HEK293 (cell line): ENCODE measurements around the gene SFN.
"Not testable (repeated sequence)": the region's sequence is repeated elsewhere in the genome, so short reads cannot be mapped to it uniquely, and the experiment has no call there.

Experiments used
- KLF16 ChIP-seq: fragments of 450-650 bp; formaldehyde crosslinking; IDR thresholded peaks from 2 replicates; pipeline ENCODE4 v1.5.1; 2017; ENCODE audit warnings: missing biosample characterization, missing genetic modification characterization
- PATZ1 ChIP-seq: fragments of 450-650 bp; formaldehyde crosslinking; IDR thresholded peaks from 2 replicates; pipeline ENCODE4 v1.5.1; 2016; ENCODE audit warnings: missing biosample characterization, missing genetic modification characterization
- ZFP3 ChIP-seq: fragments of 450-650 bp; formaldehyde crosslinking; IDR thresholded peaks from 2 replicates; pipeline ENCODE4 v1.5.1; 2016; ENCODE audit warnings: low read depth, missing biosample characterization, missing genetic modification characterization
- ZNF239 ChIP-seq: fragments of 450-650 bp; formaldehyde crosslinking; IDR thresholded peaks from 2 replicates; pipeline ENCODE4 v1.5.1; 2016; ENCODE audit warnings: missing biosample characterization, missing genetic modification characterization
- ZNF266 ChIP-seq: fragments of 450-650 bp; formaldehyde crosslinking; IDR thresholded peaks from 2 replicates; pipeline ENCODE4 v1.5.1; 2016; ENCODE audit warnings: missing biosample characterization, missing genetic modification characterization, low read depth
- ZNF513 ChIP-seq: fragments of 450-650 bp; IDR thresholded peaks from 2 replicates; pipeline ENCODE4 v1.5.1; 2018; ENCODE audit warnings: missing biosample characterization, missing genetic modification characterization
- ZNF561 ChIP-seq: fragments of 450-650 bp; IDR thresholded peaks from 2 replicates; pipeline ENCODE4 v1.5.1; 2018; ENCODE audit warnings: missing biosample characterization, missing genetic modification characterization, borderline replicate concordance
- ZNF639 ChIP-seq: fragments of 450-650 bp; formaldehyde crosslinking; IDR thresholded peaks from 2 replicates; pipeline ENCODE4 v1.5.1; 2016; ENCODE audit warnings: missing biosample characterization, missing genetic modification characterization
- TF ChIP-seq, protein P1 (sequence below): fragments of 450-650 bp; formaldehyde crosslinking; IDR thresholded peaks from 2 replicates; pipeline ENCODE4 v1.5.1; 2016; ENCODE audit warnings: missing biosample characterization, missing genetic modification characterization
- TF ChIP-seq, protein P2 (sequence below): fragments of 450-650 bp; formaldehyde crosslinking; IDR thresholded peaks from 2 replicates; pipeline ENCODE4 v1.5.1; 2016; ENCODE audit warnings: missing biosample characterization, missing genetic modification characterization

DNA sequence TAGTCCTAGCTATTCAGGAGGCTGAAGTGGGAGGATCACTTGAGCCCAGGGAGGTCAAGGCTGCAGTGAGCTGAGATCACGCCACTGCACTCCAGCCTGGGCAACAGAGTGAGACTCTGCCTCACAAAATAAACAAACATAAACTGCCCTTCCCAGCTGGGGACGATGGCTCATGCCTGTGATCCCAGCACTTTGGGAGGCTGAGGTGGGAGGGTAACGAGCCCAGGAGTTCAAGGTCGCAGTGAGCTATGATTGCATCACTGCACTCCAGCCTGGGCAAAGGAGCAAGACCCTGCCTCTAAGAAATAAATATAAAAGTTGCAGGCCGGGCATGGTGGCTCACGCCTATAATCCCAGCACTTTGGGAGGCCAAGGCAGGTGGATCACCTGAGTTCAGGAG lies 18.7 kb downstream of the SFN start:
- TF ChIP-seq, protein P1, sequence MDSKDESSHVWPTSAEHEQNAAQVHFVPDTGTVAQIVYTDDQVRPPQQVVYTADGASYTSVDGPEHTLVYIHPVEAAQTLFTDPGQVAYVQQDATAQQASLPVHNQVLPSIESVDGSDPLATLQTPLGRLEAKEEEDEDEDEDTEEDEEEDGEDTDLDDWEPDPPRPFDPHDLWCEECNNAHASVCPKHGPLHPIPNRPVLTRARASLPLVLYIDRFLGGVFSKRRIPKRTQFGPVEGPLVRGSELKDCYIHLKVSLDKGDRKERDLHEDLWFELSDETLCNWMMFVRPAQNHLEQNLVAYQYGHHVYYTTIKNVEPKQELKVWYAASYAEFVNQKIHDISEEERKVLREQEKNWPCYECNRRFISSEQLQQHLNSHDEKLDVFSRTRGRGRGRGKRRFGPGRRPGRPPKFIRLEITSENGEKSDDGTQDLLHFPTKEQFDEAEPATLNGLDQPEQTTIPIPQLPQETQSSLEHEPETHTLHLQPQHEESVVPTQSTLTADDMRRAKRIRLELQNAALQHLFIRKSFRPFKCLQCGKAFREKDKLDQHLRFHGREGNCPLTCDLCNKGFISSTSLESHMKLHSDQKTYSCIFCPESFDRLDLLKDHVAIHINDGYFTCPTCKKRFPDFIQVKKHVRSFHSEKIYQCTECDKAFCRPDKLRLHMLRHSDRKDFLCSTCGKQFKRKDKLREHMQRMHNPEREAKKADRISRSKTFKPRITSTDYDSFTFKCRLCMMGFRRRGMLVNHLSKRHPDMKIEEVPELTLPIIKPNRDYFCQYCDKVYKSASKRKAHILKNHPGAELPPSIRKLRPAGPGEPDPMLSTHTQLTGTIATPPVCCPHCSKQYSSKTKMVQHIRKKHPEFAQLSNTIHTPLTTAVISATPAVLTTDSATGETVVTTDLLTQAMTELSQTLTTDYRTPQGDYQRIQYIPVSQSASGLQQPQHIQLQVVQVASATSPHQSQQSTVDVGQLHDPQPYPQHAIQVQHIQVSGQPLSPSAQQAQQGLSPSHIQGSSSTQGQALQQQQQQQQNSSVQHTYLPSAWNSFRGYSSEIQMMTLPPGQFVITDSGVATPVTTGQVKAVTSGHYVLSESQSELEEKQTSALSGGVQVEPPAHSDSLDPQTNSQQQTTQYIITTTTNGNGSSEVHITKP (tag by site-specific recombination): not testable (repeated sequence)
- TF ChIP-seq, protein P2, sequence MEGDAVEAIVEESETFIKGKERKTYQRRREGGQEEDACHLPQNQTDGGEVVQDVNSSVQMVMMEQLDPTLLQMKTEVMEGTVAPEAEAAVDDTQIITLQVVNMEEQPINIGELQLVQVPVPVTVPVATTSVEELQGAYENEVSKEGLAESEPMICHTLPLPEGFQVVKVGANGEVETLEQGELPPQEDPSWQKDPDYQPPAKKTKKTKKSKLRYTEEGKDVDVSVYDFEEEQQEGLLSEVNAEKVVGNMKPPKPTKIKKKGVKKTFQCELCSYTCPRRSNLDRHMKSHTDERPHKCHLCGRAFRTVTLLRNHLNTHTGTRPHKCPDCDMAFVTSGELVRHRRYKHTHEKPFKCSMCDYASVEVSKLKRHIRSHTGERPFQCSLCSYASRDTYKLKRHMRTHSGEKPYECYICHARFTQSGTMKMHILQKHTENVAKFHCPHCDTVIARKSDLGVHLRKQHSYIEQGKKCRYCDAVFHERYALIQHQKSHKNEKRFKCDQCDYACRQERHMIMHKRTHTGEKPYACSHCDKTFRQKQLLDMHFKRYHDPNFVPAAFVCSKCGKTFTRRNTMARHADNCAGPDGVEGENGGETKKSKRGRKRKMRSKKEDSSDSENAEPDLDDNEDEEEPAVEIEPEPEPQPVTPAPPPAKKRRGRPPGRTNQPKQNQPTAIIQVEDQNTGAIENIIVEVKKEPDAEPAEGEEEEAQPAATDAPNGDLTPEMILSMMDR (tag by site-specific recombination): not testable (repeated sequence)
- TF ChIP-seq ZNF266, ZNF239, ZNF561, KLF16, PATZ1, ZFP3, ZNF513, ZNF639 (tag by site-specific recombination): not testable (repeated sequence)
